Right lobe of liver (tissue), 4 donors: ENCODE measurements around the gene PXYLP1.

ENCODE experiments used
- POLR2A ChIP-seq: fragments of 450-650 bp; IDR thresholded peaks from one replicate; pipeline ENCODE4 v1.6.1; 2017; ENCODE audit warnings: antibody characterized with exemption, mild to moderate bottlenecking
- TF ChIP-seq, protein P1 (sequence below), 4 donors: fragments of 200-600 bp in 3 of 4; fragments of 450-650 bp in 1 of 4; IDR thresholded peaks; one replicate each; pipeline versions ENCODE4 v1.5.1 to v1.8.0; 2016 to 2022; ENCODE audit warnings: antibody characterized with exemption in 4 of 4, mild to moderate bottlenecking in 2 of 4
- donor health status: DM: no; HTN: no; CAD: no.
- donor health status: DM: no; HTN: no; CAD: no.
- donor health status: DM: no; HTN: yes; CAD: no.

- TF ChIP-seq, protein P1, sequence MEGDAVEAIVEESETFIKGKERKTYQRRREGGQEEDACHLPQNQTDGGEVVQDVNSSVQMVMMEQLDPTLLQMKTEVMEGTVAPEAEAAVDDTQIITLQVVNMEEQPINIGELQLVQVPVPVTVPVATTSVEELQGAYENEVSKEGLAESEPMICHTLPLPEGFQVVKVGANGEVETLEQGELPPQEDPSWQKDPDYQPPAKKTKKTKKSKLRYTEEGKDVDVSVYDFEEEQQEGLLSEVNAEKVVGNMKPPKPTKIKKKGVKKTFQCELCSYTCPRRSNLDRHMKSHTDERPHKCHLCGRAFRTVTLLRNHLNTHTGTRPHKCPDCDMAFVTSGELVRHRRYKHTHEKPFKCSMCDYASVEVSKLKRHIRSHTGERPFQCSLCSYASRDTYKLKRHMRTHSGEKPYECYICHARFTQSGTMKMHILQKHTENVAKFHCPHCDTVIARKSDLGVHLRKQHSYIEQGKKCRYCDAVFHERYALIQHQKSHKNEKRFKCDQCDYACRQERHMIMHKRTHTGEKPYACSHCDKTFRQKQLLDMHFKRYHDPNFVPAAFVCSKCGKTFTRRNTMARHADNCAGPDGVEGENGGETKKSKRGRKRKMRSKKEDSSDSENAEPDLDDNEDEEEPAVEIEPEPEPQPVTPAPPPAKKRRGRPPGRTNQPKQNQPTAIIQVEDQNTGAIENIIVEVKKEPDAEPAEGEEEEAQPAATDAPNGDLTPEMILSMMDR (IDR thresholded peaks at IDR 0.05): no peak
- no peak for TF ChIP-seq POLR2A
Observed at GRCh38 chr3:141212101-141212500, 19.5 kb upstream of the PXYLP1 start.
